Stimulated activated naive CD4-positive, alpha-beta T cell (primary cell): Measurements from ENCODE around the gene PNMA6F.
"Not testable (repeated sequence)": the region's sequence is repeated elsewhere in the genome, so short reads cannot be mapped to it uniquely, and the experiment has no call there.

Experiments used
- DNase-seq, 6 experiments: peaks; one replicate each; lab custom pipeline; 2025; lab: John Stamatoyannopoulos, UW

PNMA6F gene

DNA sequence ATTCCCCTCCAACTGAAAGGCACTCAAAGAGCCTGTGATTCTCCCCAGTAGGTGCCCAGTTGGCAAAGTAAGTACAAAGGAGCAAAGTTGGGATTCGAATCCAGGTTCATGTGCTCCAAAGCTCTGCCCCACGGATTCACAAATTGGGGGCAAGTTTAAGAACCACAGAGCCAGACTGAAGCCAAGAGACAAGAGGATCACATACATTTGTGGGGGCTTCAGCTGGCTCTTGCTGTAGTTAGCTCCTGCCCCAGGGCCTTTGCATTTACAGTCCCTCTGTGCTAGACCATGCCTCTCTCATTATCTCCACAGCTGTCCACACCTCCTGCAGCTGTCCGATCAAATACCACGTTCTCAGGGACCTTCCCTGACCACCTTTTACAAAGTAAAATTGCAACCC is 18.8 kb downstream of the PNMA6F start:
- no peak for DNase-seq

DNA sequence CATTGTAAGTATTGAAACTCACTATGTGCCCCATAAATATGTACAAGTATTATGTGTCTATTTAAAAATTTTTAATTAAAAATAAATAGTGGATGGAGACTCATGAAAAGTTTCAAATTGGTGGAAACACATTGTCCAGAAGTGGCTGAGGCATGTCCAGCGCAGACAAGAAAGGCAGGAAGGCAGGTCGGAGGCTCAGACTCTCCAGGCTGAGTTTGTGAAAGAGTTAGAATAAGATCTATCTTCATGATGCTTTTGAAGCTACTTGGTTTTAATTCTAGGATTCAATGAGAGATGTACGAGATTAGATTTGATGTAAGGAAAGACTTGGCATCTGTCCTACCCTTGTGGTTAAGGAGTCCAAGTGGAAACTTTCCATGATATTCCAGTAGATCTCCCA is 19.8 kb downstream of the PNMA6F start:
- DNase-seq: no peak

- no peak for DNase-seq
These were observed 21.7 kb downstream of the PNMA6F start for GRCh38 chrX:153299855-153300254.

GRCh38 chrX:153297376-153297775 is 24.2 kb downstream of the PNMA6F start:
- DNase-seq: no peak

DNA sequence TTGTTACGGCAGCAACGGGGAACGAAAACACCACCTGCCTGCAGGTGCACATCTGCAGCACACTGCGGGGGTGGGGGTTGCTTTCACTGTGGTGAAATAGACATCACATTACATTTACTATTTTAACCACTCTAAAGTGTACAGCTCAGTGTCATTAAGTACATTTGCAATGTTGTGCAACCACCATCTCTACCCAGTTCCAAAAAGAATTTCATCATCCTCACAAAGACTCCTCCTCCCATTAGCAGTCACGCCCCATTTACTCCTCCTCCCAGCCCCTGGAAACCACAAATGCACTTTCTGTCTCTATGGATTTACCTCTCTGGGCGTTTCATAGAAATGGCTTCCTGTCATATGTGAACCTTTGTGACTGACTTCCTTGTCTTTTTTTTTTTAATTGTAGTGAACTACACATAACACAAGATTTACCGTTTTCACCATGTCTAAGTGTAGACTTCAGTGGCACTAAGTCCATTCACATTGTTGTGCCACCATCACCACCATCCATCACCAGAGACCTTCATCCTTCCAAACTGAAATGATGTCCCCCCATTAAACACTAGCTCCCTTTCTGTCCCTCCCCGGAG is 28.0 kb downstream of the PNMA6F start:
- DNase-seq: not testable (repeated sequence)

DNA sequence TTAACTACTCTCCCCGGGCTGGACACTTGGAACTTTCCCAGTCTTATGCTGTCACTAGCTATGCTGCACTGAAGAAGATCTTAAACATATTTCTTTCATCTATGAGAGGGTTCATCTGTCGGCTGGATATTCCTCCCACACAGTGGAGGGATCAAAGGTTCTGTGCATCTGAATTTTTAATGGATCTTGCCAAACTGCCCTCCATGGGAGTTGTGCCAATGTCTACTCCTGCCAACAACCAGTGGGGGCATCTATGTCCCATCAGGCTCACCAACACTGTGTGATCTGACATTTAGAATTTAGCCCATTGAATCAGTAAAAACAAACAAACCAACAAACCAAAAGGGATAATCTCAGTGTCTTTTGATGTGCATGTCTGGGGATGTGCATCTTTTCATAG is 32.8 kb downstream of the PNMA6F start:
- not testable (repeated sequence) for DNase-seq

DNA sequence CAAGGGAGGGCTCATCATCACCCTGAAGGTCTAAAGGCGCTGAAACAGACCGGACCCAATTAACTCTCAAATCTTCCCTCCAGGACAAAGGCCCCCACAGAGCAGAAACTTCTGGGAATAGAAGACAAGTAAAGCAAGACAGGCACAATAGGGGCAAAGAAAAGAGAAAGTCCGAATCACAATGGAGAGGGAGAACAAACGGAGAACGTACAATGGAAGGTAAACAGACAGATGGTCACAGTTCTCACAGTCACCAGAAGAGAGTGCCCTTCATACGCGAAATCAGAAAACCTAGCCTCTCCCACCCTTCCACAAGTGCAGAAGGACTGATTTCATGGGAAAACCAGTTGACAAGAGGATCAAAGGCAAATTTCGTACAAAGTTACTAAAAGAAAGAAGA is 35.9 kb downstream of the PNMA6F start:
- DNase-seq: not testable (repeated sequence)

DNA sequence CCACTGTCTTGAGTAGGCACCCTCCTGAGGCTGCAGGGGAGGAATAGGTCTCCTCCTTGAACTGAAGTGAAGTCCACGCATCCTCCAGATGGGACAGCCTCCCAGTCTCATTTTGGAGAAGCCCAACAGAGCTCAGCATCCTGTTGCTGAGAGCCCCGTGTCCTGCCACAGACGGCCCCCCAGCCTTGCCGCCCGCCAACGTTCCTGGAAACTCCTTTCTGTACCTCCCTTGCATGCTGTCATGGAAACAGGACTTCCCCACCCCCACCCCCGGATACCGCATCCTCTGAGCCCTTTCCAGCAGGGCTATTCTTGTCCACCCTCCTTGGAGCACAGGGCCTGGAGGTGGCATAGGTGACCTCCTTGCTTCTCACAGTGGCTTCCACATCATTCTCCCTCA is 37.6 kb downstream of the PNMA6F start:
- not testable (repeated sequence) for DNase-seq

- not testable (repeated sequence) for DNase-seq
These were observed 39.8 kb downstream of the PNMA6F start for GRCh38 chrX:153281784-153282183.

- DNase-seq: not testable (repeated sequence)
These were observed 42.3 kb downstream of the PNMA6F start for GRCh38 chrX:153279304-153279703.

- DNase-seq: not testable (repeated sequence)
These were observed 45.5 kb downstream of the PNMA6F start for GRCh38 chrX:153276049-153276448.

DNA sequence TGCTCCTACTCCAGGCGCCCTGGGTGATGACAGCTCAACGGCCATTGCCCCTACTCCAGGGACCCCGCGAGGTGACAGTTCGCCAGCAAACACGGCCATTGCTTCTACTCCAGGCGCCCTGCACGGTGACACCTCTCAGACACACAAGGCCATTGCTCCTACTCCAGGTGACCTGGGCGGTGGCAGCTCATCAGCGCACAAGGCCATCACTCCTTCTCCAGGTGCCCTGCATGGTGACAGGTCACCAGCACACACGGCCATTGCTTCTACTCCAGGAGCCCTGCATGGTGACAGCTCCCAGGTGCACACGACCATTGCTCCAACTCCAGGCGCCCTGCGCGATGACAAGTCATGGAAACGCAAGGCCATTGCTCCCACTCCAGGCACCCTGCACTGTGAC is 46.1 kb downstream of the PNMA6F start:
- not testable (repeated sequence) for DNase-seq

DNA sequence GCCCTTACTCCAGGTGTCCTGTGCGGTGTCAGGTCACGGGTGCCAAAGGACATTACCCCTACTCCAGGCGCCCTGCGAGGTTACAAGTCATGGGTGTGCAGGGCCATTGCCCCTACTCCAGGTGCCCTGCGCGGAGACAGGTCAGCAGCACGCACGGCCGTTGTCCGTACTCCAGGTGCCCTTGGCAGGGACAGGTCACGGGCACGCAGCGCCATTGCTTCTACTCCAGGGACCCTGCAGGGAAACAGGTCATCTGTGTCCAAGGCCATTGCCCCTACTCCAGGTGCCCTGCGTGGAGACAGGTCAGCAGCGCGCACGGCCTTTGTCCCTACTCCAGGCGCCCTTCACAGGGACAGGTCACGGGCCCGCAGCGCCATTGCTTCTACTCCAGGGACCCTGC is 49.0 kb downstream of the PNMA6F start:
- DNase-seq: not testable (repeated sequence)

- not testable (repeated sequence) for DNase-seq
These were observed 49.5 kb downstream of the PNMA6F start for GRCh38 chrX:153272070-153272469.
